Activated CD4-positive, alpha-beta T cell treated with anti-CD3 and anti-CD28 coated beads, Interleukin-2, amount 50 U/mL, for 16 hours (primary cell): Measurements from ENCODE around the gene FANCD2OS.
"Not testable (repeated sequence)": the region's sequence is repeated elsewhere in the genome, so short reads cannot be mapped to it uniquely, and the experiment has no call there.

ENCODE experiments used
- DNase-seq: peaks from one replicate; pipeline ENCODE4 v3.0.0-alpha.2; 2020

FANCD2OS gene

DNA sequence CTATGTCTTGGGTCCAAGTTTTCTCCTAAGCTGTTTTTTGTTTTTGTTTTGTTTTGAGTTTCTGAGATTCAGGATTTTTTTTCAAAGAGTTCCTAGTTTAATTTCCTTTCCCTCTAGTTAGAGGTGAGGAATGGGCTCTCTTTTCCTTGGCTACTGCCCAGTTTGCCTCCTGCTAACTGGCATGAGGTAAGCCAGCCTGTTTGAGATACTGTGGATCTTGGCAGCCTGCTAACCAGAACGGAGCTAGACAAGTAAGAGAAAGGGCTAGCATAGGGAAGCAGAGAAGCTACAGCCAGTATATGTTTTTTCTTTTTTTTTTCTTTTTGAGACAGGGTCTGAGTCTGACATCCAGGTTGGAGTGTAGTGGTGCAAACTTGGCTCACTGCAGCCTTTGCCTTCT, 17.3 kb downstream of the FANCD2OS start:
- DNase-seq, result not testable (repeated sequence)

GRCh38 chr3:10090179-10090578, 17.9 kb downstream of the FANCD2OS start:
- no peak for DNase-seq

- no peak for DNase-seq
Measured at GRCh38 chr3:10088256-10088655, 19.8 kb downstream of the FANCD2OS start.

DNA sequence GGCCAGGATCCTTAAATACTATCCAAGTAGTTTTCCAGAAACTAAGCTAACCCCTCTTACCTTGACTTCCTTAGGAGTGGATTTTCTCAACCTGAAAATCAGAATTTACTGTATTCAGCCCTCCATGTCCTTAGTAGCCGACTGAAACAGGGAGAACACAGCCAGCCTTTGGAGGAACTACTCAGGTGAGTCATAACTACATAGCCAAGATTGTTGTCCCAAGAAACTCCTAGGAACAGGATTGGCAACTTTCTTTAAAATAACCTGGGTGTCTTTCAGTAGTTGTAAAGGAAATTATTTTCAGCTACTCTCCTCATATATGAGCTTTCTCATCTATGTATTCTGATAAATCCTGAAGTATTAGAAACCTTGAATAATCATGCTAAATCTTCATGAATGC, 22.3 kb downstream of the FANCD2OS start:
- no peak for DNase-seq

DNA sequence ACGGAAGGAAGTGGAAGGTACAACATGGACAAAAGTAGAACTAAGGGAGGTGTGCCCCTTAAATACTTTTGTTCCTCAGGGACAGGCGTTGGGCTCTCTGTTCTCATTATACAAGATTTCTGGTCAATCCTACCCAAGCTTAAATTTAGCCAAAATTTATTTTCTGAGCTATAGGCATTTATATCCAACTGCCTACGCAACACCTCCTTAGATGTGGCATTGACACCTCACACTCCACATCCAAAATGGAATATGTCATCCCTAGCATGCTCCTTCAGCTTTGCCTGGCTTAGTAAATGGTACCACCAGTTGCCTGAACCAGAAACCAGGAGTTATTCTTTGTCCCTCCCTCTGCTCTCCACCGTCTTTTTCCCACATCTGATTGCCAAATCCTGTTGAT, 26.2 kb downstream of the FANCD2OS start:
- no peak for DNase-seq

DNA sequence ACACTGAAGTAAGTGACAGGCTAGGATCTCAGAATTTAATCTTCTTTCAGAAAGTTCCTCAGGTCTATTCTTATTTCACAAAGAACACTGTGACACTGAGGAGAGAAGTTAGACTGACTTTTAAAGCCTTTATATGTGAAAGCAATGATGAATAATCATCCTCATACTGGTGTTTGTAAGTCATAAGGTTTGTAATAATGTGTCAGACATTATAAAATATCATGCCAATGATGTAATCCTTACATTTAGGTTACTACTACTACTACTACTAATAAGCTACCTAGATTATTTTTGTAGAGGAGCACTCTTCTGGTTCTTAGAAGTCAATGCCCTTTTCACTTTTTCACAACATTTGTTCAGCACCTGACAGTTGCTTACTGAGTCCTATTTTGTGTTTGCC, 33.4 kb downstream of the FANCD2OS start:
- no peak for DNase-seq

GRCh38 chr3:10070077-10070476, 38.0 kb downstream of the FANCD2OS start:
- DNase-seq, result not testable (repeated sequence)

DNA sequence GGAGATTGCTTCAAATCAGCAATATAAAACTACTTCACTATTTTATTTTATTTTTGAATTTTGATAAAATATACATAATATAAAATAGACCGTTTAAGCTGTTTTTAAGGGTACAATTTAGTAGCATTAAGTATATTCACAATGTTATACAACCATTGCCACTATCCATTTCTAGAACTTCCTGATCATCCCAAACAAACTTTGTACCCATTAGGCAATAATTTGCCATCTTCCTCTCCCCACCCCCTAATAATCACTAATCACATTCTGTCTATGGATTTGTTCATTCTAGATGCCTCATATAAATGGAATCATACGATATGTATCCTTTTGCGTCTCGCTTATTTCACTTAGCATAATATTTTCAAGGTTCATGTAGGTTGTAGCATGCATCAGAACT, 53.0 kb downstream of the FANCD2OS start:
- DNase-seq, result no peak
